GM12875 (cell line): ENCODE results near the gene FADS3.

Experiments
- H3K4me3 ChIP-seq: one replicate; pipeline ENCODE4 v1.5.1; 2011; ENCODE audit warnings: low read depth, low read length, control low read depth
- TF ChIP-seq, protein P1 (sequence below): IDR thresholded peaks from 2 replicates; pipeline ENCODE4 v1.5.1; 2011; ENCODE audit warnings: low read depth, mild to moderate bottlenecking, control low read depth, inconsistent platforms, low read length, moderate library complexity, borderline replicate concordance; ENCODE audit not compliant: insufficient read depth

FADS3 gene

DNA sequence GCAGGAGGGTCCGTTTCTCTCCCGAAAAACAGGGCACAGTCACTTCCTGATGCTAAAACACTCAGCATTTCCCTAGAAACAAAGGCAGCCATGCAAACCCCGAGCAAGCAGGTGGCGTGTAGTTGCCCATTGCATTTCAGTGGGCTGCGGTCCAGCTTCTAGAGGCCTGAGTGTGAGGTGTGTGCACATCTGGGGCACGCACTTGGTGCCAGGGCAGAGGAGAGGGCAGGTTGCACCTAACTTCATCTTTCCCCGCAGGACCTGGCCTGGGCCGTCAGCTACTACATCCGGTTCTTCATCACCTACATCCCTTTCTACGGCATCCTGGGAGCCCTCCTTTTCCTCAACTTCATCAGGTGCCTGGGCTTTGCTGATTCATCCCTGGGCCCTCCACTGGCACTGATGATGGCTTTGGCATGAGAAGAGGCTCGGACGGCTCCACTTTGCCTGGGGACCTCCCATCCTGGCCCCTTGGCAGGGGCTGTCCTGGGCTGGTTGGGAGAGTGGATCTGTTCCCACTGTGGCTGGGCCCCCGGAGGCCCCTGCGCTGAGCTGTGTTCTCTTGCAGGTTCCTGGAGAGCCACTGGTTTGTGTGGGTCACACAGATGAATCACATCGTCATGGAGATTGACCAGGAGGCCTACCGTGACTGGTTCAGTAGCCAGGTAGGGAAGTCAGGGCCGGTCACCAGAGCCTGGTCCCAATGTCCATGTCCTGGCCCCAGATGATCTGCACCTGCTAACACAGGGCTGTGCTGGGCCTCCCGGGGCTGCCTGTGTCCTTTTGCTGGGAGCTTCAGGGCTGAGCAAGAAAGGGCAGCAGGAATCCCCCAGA, 28.4 kb downstream of the FADS3 start:
- no peak overlapping the region for H3K4me3 ChIP-seq
- TF ChIP-seq, protein P1, sequence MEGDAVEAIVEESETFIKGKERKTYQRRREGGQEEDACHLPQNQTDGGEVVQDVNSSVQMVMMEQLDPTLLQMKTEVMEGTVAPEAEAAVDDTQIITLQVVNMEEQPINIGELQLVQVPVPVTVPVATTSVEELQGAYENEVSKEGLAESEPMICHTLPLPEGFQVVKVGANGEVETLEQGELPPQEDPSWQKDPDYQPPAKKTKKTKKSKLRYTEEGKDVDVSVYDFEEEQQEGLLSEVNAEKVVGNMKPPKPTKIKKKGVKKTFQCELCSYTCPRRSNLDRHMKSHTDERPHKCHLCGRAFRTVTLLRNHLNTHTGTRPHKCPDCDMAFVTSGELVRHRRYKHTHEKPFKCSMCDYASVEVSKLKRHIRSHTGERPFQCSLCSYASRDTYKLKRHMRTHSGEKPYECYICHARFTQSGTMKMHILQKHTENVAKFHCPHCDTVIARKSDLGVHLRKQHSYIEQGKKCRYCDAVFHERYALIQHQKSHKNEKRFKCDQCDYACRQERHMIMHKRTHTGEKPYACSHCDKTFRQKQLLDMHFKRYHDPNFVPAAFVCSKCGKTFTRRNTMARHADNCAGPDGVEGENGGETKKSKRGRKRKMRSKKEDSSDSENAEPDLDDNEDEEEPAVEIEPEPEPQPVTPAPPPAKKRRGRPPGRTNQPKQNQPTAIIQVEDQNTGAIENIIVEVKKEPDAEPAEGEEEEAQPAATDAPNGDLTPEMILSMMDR: no peak

DNA sequence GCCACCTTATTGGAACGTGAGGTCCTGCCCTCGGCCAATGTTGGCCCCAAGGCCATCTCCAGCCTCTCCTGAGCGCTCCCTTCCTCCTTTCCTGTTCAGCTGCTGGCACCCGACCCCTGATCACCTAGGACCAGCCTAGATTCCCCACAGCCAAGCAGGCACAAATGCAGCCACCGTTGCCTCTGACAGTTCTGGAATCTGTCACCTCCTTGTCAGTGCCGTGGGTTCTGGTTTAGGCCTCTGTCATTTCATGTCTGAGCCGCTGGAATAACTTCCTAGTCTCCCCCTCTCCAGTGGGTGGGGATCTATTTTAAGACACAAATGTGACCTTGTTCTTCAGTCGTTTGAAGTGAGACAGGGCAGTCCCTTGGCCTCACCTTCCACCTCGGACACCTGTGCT, 29.7 kb downstream of the FADS3 start:
- TF ChIP-seq, protein P1: no peak

DNA sequence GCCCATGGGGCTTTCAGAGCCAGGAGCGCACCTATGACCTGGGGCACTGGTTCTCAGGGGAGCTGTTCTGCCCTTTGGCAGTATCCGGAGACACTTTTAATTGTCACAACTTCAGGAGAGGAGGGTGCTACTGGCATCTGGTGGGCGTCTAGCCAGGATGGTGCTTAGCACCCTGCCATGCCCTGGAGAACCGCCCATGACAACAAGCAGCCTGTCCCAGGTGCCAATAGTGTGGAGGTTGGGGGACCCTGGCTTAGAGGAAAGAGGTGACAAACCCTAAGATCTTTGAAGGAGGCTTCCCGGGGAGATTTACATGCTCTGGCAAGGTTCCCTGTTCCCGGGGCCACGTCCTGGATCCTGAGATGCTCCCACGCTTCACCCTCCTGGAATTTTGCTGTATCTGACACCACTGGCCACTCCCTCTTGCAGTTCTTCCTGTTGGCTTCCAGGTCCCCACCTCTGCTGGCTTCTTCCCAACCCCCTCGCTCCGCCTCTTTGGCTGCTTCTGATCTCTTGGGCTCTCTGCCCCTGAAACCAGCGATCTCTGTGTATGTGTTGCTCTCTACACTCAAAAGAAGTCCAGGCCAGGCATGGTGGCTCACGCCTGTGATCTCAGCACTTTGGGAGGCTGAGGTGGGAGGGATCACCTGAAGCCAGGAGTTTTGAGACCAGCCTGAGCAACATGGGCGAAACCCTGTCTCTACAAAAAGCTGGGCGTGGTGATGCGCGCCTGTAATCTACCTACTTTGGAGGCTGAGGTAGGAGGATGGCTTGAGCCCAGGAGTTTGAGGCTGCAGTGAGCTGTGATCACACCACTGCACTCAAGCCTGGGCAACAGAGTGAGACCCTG, 31.1 kb downstream of the FADS3 start:
- TF ChIP-seq, protein P1: no peak

More for the DNA sequence above, 29.7 kb downstream of the FADS3 start:
- H3K4me3 ChIP-seq: no peak overlapping the region

DNA sequence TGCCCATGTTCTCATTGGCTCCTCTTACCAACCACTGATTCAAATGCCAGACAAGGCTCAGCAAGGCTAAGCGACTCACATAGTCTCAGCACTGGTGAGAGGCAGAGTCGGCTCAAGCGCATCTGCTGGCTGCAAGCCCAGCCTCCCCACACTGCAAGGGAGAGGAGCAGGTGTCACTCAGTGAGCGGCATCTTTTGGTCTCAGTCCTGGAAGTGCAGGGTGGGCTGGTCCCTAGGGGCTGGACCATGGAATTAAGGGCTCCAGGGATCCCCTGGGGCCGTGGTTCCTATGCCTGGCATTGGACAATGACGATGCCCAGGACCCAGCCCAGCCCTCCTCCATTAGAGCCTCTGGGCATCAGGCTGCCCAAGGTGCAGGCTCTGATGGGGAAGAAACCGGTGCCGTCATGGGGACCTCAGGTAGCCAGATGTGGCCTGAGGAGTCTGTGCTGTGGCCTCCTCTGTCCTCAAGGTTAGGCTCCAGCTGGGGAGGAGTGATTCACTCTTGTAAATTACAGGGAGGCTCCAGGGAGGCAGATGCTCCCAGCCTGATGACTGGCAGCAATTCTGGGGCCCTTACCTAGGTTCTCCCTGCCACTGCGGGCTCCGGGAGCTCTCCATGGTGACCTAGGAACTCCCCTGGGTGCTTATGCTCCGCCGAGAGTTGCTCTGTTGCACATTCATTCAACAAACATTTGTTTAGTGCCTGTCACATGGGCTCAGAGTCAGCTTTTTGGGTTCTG, 35.2 kb downstream of the FADS3 start:
- TF ChIP-seq, protein P1: no peak
- no peak overlapping the region for H3K4me3 ChIP-seq

More for the DNA sequence above, 31.1 kb downstream of the FADS3 start:
- H3K4me3 ChIP-seq: no peak overlapping the region

DNA sequence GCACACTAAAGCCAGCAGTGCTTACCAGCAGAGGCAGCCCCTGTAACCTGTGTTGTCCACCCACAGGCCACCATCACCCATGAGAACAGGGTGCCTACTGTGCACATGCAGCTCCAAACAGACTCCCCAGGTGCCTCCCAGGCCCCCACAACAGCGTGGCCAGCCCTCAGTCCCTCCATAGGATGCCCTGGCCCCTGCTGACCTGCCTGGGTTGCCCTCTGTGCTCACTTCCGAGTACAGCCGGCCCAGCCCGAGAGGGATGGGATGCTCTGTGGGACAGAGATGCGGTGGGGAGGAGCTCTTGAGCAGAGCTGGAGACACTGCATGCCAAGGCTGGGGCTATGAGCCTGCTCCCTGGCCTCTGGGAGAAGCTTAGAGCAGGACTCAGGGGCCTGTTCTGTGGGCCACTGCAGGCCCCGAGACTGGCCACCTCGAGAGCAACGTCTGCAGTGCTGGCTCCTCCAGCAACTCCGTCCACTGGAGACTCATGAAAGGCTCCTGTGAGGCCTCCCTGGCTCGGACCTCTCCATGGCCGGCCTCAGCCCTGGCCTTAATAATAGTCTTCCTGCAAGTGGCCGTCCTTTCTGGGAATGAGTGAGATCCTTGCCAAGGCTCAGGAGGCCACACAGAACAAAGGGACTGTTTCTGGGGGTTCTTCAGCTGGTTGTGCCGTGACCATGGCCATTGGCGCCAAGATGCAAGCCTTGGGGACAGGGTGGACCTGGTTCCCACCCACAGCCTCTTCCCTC, 36.2 kb downstream of the FADS3 start:
- TF ChIP-seq, protein P1: no peak
- no peak overlapping the region for H3K4me3 ChIP-seq

DNA sequence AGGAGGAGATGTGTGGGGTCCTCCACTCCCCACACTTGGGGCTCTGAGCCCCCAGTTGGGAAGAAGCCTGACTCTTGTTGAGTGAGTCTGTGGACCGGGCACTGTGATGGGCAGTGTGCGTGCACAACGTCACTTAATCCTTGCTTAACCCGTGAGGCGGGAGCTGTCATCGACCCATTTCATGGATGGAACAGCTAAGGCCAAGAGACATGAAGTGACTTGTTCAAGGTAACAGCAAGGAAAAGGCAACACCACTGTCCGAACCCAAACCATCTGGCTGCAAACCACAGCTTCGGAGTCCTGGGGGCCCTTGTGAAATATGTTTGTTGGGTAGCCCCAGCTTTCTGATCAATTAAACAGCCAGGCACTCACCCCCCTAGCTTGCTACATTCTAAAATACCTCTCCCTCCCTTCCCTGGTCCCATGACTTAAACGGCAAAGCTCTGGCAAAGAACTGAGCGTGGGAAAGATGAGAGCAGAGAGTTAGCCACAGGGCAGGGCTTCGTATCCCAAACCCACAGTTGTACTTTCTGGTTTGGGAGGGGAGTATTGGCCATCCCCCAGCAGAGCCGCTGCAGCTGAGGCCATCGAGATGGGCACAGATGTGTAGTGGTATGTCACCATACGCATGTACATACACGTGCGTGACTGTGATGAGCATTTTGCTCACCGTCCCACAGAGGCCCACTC, 37.0 kb downstream of the FADS3 start:
- H3K4me3 ChIP-seq: no peak overlapping the region
- TF ChIP-seq, protein P1: no peak
